Measurements from ENCODE around the gene KIAA1614.
A peak's percentile ranks its signal among the peaks of the same experiment; 100 is the strongest.

KIAA1614 gene

DNA sequence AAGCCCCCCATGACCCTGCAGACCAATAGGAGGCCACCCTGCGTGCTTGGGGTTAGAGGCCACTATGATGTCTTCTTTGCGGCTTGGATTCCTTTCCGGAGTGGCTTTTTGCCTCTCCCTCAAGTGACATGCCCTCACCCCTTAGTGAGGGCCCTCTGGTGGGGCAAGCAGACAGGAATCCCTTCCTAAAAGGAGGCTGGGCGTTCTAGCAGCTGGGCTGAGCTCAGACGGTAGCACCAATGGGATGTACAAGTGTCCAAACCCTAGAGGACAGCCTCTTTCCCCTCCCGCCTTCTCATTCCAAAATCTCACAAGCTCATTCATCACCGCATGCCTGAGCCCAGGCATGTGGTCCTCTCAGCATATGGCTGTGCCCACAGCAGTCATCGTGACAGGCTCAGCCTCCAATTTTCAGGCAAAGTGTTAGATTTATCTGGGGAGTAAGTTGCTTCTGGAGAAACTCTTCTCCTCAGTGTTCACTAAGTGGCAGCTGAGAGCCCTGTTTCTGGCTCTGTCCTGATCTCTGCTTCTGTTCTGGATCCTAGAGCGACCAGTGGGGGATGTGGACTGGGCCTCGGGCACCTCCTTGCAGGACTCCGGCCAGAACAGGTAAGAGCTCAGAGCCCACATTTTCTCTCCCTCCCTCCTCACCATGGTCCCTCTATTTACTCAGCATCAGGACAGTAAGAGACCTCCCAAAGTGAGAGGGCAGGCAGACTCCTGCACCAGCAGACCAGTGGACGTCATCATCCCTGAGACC lies 4.8 kb downstream of the KIAA1614 start:
- Histone ChIP-seq H3K9me3 (ENCODE audit: control insufficient read depth in 5 of 5, low read length in 5 of 5) (no peaks in the 10 kb centered on the region), H3K4me3 (ENCODE audit: low read depth in 1 of 5, low read length in 5 of 5) (no peak overlapping the region), H3K27ac (ENCODE audit: low read depth, low read length) (no peak overlapping the region), H3K9ac (ENCODE audit: low read length in 5 of 5) (no peak overlapping the region), H3K4me1 (ENCODE audit: control insufficient read depth in 5 of 5, insufficient read depth in 5 of 5, low read length in 5 of 5) (peaks cover 0 to 14% (median 7%) of the 10 kb centered on the region in 5 donors), H3K36me3 (ENCODE audit: control insufficient read depth in 5 of 5, insufficient read depth in 5 of 5, low read length in 5 of 5) (peaks cover 0 to 31% (median 21%) of the 10 kb centered on the region in 5 donors), H3K27me3 (ENCODE audit: control insufficient read depth in 5 of 5, insufficient read depth in 4 of 5, low read length in 5 of 5) (no peaks in the 10 kb centered on the region)

DNA sequence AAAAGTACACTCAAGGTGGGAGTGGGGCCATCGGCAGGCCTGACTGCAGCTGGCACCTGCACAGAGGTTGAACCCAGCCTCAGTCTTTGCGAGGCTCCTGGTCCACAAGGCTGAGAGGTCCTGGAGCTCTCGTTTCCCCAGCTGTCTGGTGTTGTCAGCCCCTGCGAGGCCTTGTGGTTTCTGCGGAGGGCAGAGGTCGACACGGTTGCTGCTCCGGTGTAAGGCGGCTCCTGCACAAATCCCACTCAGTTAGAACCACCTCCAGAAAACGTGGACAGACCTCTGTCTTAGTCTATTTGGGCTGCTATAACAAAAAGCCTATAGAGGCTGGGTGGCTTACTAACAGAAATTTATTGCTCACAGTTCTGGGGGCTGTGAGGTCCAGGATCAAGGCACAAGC lies 5.8 kb downstream of the KIAA1614 start:
- H3K4me1 ChIP-seq (ENCODE audit: control insufficient read depth in 5 of 5, insufficient read depth in 5 of 5, low read length in 5 of 5), result peaks cover 0 to 19% (median 5%) of the 10 kb centered on the region in 5 donors
- H3K9ac ChIP-seq (ENCODE audit: low read length in 5 of 5), result no peak overlapping the region
- H3K27me3 ChIP-seq (ENCODE audit: control insufficient read depth in 5 of 5, insufficient read depth in 4 of 5, low read length in 5 of 5), result no peaks in the 10 kb centered on the region
- H3K36me3 ChIP-seq (ENCODE audit: control insufficient read depth in 5 of 5, insufficient read depth in 5 of 5, low read length in 5 of 5), result peaks cover 0 to 31% (median 21%) of the 10 kb centered on the region in 5 donors
- H3K9me3 ChIP-seq (ENCODE audit: control insufficient read depth in 5 of 5, low read length in 5 of 5), result no peaks in the 10 kb centered on the region
- no peak overlapping the region for H3K4me3 ChIP-seq (ENCODE audit: low read depth in 1 of 5, low read length in 5 of 5)
- H3K27ac ChIP-seq (ENCODE audit: low read depth, low read length), result no peak overlapping the region

DNA sequence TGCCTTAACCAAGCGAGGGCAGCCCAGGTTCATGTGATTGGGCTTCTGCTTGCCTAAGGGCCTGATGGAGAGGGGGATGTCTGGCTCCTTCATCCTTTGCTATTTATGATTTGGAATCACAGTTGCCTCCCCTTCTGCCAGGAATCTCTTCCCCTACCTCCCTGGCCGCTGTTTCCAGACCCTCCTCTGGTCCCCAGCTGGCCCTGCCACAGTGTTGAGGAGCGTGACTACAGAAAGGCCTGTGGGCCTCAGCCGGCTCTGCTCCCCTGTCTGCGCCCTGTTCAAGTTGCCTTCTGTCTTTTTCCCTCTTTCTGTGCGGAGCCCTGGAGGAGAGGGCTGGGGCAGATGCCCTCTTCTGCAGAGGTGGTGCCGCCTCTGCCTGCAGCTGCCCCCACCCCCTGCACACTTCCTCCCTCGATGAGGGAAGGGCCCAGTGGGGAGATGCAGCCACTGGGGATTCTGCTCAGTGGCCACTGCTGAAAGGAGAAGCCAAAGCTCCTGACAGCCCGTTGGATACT lies 6.5 kb downstream of the KIAA1614 start:
- Histone ChIP-seq H3K4me3 (ENCODE audit: low read depth in 1 of 5, low read length in 5 of 5) (no peak overlapping the region), H3K27ac (ENCODE audit: low read depth, low read length) (no peak overlapping the region), H3K9me3 (ENCODE audit: control insufficient read depth in 5 of 5, low read length in 5 of 5) (no peaks in the 10 kb centered on the region), H3K9ac (ENCODE audit: low read length in 5 of 5) (no peak overlapping the region), H3K36me3 (ENCODE audit: control insufficient read depth in 5 of 5, insufficient read depth in 5 of 5, low read length in 5 of 5) (peaks cover 0 to 31% (median 21%) of the 10 kb centered on the region in 5 donors), H3K4me1 (ENCODE audit: control insufficient read depth in 5 of 5, insufficient read depth in 5 of 5, low read length in 5 of 5) (peaks cover 0 to 21% (median 8%) of the 10 kb centered on the region in 5 donors), H3K27me3 (ENCODE audit: control insufficient read depth in 5 of 5, insufficient read depth in 4 of 5, low read length in 5 of 5) (no peaks in the 10 kb centered on the region)

DNA sequence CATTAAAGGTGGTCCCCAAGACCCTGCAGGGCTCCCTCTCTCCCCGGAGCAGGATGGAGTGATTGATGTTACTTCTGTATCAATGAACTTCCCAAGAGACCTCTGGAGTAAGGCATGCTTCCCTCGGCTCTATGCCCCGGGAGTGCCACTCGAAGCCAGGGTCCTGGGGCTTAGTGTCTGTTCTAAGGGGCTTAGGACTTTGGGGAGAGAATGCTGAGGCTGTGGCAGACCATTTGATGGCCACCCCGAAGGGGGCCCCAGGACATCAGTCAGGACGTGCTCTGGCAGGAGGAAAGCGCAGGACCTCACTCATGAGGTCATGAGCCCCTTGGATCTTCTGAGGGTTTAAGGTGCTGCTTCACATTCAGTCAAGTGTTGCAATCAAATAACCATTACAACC lies 7.5 kb downstream of the KIAA1614 start:
- Histone ChIP-seq H3K27me3 (ENCODE audit: control insufficient read depth in 5 of 5, insufficient read depth in 4 of 5, low read length in 5 of 5) (no peaks in the 10 kb centered on the region), H3K4me3 (ENCODE audit: low read depth in 1 of 5, low read length in 5 of 5) (no peak overlapping the region), H3K36me3 (ENCODE audit: control insufficient read depth in 5 of 5, insufficient read depth in 5 of 5, low read length in 5 of 5) (peaks cover 0 to 31% (median 21%) of the 10 kb centered on the region in 5 donors), H3K27ac (ENCODE audit: low read depth, low read length) (no peak overlapping the region), H3K9me3 (ENCODE audit: control insufficient read depth in 5 of 5, low read length in 5 of 5) (no peaks in the 10 kb centered on the region), H3K4me1 (ENCODE audit: control insufficient read depth in 5 of 5, insufficient read depth in 5 of 5, low read length in 5 of 5) (peaks cover 2 to 24% (median 11%) of the 10 kb centered on the region in 5 donors), H3K9ac (ENCODE audit: low read length in 5 of 5) (no peak overlapping the region)

DNA sequence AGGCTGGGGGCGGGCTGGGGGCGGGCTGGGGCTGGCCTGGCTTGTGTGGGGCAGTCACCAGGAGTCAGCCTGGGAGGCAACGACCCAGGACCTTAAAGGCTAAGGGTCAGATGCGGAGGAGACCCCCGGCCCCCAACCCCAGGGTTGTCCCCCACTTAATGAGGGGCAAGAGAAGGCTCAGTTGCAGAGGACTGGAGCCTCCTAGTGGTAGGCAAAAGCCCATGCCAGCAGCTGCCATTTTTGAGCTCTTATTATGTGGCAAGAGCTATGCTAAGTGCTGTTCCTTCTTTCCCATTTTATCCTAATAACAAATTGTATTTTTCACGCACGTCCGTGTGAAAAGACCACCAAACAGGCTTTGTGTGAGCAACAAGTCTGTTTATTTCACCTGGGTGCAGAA lies 8.0 kb downstream of the KIAA1614 start:
- Histone ChIP-seq H3K36me3 (ENCODE audit: control insufficient read depth in 5 of 5, insufficient read depth in 5 of 5, low read length in 5 of 5) (peaks cover 0 to 31% (median 21%) of the 10 kb centered on the region in 5 donors), H3K4me1 (ENCODE audit: control insufficient read depth in 5 of 5, insufficient read depth in 5 of 5, low read length in 5 of 5) (peaks cover 4 to 29% (median 16%) of the 10 kb centered on the region in 5 donors), H3K27me3 (ENCODE audit: control insufficient read depth in 5 of 5, insufficient read depth in 4 of 5, low read length in 5 of 5) (no peaks in the 10 kb centered on the region), H3K4me3 (ENCODE audit: low read depth in 1 of 5, low read length in 5 of 5) (no peak overlapping the region), H3K27ac (ENCODE audit: low read depth, low read length) (no peak overlapping the region), H3K9ac (ENCODE audit: low read length in 5 of 5) (no peak overlapping the region), H3K9me3 (ENCODE audit: control insufficient read depth in 5 of 5, low read length in 5 of 5) (no peaks in the 10 kb centered on the region)

DNA sequence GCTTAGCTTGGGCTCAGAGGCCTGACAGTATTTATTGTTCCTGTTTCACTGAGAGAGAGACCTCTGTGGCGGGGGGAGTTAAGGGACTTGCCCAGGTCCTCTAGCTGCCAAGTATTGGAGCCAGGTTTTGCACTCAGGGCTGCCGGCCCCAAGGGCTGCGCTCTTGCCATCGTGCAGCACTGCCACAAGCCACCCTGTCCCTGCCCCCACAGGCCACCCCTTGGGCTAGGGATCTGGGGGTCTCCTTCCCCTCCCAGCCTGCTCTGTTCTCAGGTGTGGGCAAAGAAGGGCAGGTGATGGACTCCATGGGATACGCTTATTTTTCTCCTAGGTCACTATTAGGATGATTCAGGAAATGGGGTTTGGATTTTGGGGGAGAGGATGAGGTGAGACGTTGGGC lies 8.7 kb downstream of the KIAA1614 start:
- Histone ChIP-seq H3K9me3 (ENCODE audit: control insufficient read depth in 5 of 5, low read length in 5 of 5) (no peaks in the 10 kb centered on the region), H3K27me3 (ENCODE audit: control insufficient read depth in 5 of 5, insufficient read depth in 4 of 5, low read length in 5 of 5) (no peaks in the 10 kb centered on the region), H3K9ac (ENCODE audit: low read length in 5 of 5) (no peak overlapping the region), H3K4me1 (ENCODE audit: control insufficient read depth in 5 of 5, insufficient read depth in 5 of 5, low read length in 5 of 5) (peaks cover 6 to 36% (median 23%) of the 10 kb centered on the region in 5 donors), H3K36me3 (ENCODE audit: control insufficient read depth in 5 of 5, insufficient read depth in 5 of 5, low read length in 5 of 5) (peaks cover 0 to 27% (median 20%) of the 10 kb centered on the region in 5 donors), H3K4me3 (ENCODE audit: low read depth in 1 of 5, low read length in 5 of 5) (no peak overlapping the region), H3K27ac (ENCODE audit: low read depth, low read length) (no peak overlapping the region)

DNA sequence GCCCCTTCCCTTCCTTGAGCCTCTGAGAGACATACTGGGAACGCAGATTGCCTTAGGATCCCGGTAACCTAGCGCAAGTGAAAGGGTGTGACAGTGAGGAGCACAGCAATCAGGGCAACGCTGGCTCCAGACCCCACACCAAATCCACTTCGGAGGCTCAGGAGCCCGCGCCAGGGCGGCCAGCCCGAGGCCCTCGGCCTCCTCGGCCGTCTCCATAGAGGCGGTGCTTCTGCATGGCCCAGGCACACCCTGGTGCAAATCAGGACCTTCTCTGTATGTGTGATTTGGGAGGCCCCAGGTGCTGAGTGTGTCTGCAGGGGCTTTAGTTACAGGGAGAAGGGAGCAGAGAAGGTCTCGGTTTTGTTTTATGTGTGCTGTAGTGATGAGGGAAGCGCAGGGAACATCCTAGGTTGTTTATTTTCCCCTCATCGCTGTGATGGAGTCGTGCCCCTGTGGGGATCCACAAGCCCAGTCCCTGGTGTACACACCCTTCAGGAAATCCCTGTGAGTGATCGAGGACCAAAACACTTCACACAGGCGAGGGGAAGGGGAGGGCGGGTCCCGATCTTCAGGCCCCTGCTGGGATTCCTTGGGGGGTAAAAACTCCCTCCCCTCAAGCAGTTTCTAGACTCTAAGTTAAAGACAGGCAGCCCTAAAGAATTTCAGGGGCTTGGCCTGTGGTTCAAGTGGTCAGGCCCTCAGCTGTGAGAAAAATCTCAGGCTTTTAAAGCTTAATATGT lies 9.4 kb downstream of the KIAA1614 start:
- H3K27me3 ChIP-seq (ENCODE audit: control insufficient read depth in 5 of 5, insufficient read depth in 4 of 5, low read length in 5 of 5), result no peaks in the 10 kb centered on the region
- no peak overlapping the region for H3K9ac ChIP-seq (ENCODE audit: low read length in 5 of 5)
- no peak overlapping the region for H3K27ac ChIP-seq (ENCODE audit: low read depth, low read length)

DNA sequence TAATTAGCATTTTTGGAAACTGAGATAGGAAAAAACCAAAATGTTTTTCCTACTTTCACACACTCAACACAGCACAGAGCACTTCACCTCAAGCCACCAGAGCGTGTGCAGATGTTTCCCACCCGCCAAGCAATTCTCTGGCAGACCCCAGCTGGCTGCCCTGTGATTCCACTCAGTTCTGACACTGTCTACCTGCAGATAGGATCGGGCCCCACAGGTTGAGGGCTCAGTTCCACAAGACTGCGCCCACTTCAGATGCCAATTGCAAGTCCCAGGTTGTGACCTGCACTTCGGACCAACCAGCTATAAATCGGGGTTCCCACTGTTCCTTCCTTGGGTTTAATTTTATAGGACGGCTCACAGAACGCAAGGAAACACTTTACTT lies 9.9 kb downstream of the KIAA1614 start:
- Histone ChIP-seq H3K27ac (ENCODE audit: low read depth, low read length) (no peak overlapping the region), H3K9me3 (ENCODE audit: control insufficient read depth in 5 of 5, low read length in 5 of 5) (no peaks in the 10 kb centered on the region), H3K27me3 (ENCODE audit: control insufficient read depth in 5 of 5, insufficient read depth in 4 of 5, low read length in 5 of 5) (no peaks in the 10 kb centered on the region), H3K4me1 (ENCODE audit: control insufficient read depth in 5 of 5, insufficient read depth in 5 of 5, low read length in 5 of 5) (peaks cover 10 to 44% (median 31%) of the 10 kb centered on the region in 5 donors), H3K36me3 (ENCODE audit: control insufficient read depth in 5 of 5, insufficient read depth in 5 of 5, low read length in 5 of 5) (peaks cover 0 to 15% (median 13%) of the 10 kb centered on the region in 5 donors), H3K9ac (ENCODE audit: low read length in 5 of 5) (no peak overlapping the region), H3K4me3 (ENCODE audit: low read depth in 1 of 5, low read length in 5 of 5) (no peak overlapping the region)

More for the DNA sequence above, 9.4 kb downstream of the KIAA1614 start:
- Histone ChIP-seq H3K4me1 (ENCODE audit: control insufficient read depth in 5 of 5, insufficient read depth in 5 of 5, low read length in 5 of 5) (peaks cover 10 to 42% (median 30%) of the 10 kb centered on the region in 5 donors), H3K9me3 (ENCODE audit: control insufficient read depth in 5 of 5, low read length in 5 of 5) (no peaks in the 10 kb centered on the region), H3K36me3 (ENCODE audit: control insufficient read depth in 5 of 5, insufficient read depth in 5 of 5, low read length in 5 of 5) (peaks cover 0 to 21% (median 13%) of the 10 kb centered on the region in 5 donors), H3K4me3 (ENCODE audit: low read depth in 1 of 5, low read length in 5 of 5) (no peak overlapping the region)

DNA sequence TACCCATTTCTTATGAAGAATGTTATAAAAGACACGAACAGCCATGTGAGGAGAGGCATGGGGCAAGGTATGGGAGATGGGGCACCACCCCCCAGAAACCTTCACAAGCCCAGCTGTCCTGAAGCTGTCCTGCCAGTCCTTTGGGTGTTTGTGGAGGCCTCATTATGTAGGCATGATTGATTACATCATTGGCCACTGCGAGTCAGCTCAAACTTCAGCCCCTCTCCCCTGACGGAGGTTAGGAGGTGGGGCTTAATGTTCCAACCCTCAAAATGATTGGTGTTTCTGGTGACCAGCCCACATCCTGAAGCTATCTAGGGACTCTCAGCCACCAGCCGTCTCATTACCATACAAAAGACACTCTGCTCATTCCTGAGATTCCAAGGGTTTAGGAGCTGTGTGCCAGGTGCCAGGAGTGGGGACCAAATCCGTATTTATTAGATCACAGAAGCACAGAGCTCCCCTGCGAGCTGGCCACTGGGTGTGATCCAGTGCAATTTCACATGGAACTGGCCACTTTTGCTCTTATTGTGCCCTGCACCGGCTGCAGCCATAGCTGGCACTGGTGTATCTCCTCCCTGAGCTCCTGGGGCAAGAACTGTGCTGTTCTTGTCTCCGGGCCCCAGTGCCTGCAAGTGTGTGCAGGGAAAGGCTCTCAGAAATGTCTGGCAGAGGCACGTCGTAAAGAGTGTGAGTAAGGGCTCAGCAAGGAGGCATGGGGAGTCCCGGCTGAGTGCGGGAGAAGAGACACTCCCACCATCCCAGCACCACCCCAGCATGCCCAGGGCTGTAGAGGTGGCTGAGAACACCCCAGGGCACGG lies 10.5 kb downstream of the KIAA1614 start:
- Histone ChIP-seq H3K4me1 (ENCODE audit: control insufficient read depth in 5 of 5, insufficient read depth in 5 of 5, low read length in 5 of 5) (peaks cover 10 to 44% (median 31%) of the 10 kb centered on the region in 5 donors), H3K4me3 (ENCODE audit: low read depth in 1 of 5, low read length in 5 of 5) (peak overlapping the region in 3 of 5 donors; percentile 8 to 32 (median 26)), H3K27ac (ENCODE audit: low read depth, low read length) (no peak overlapping the region), H3K9me3 (ENCODE audit: control insufficient read depth in 5 of 5, low read length in 5 of 5) (no peaks in the 10 kb centered on the region), H3K9ac (ENCODE audit: low read length in 5 of 5) (no peak overlapping the region), H3K36me3 (ENCODE audit: control insufficient read depth in 5 of 5, insufficient read depth in 5 of 5, low read length in 5 of 5) (peaks cover 0 to 9% (median 8%) of the 10 kb centered on the region in 5 donors), H3K27me3 (ENCODE audit: control insufficient read depth in 5 of 5, insufficient read depth in 4 of 5, low read length in 5 of 5) (no peaks in the 10 kb centered on the region)
